IMR-90 (cell line): ENCODE measurements around the gene SLC6A4. TPM values are rescaled to one million over a fixed set of nuclear protein-coding genes. Genes with fewer than 3 reads are reported as not detected.

Source experiments
- ATAC-seq: fragments of 200-7000 bp; cut with Tn5 transposase; 2 replicates; pipeline ENCODE4 v1.9.1; 2020; ENCODE audit warnings: low read depth, mild to moderate bottlenecking, moderate library complexity
- BruUV-seq: library from RNA; stranded (reverse); fragments of 400-500 nt; replicated peaks from 2 replicates; lab custom pipeline; 2021; lab: Mats Ljungman, UMichigan
- CTCF ChIA-PET: fragments of 300-600 bp; formaldehyde crosslinking; extraction: SDS; loops from one replicate; lab custom pipeline; 2021; ENCODE audit warnings: antibody characterized with exemption; lab: Yijun Ruan, JAX
- POLR2A ChIA-PET: fragments of 300-600 bp; sonication (Branson Sonifier 250); formaldehyde crosslinking; loops from one replicate; lab custom pipeline; 2022; ENCODE audit warnings: antibody characterized with exemption; ENCODE audit not compliant: unreplicated experiment; lab: Charles Lee
- DNase-seq: peaks from one replicate; pipeline ENCODE4 v3.0.0; 2013
- H2AFZ ChIP-seq: replicated peaks from 2 replicates; pipeline ENCODE3; 2013; ENCODE audit warnings: low read length, mild to moderate bottlenecking; ENCODE audit not compliant: poor library complexity
- H2AK5ac ChIP-seq: 2 replicates; pipeline ENCODE4 v1.6.1; 2013; ENCODE audit warnings: low read depth, low read length, inconsistent platforms
- H2AK9ac ChIP-seq: replicated peaks from 2 replicates; pipeline ENCODE3; 2013; ENCODE audit warnings: mild to moderate bottlenecking, low read depth, low read length, moderate library complexity; ENCODE audit not compliant: poor library complexity
- H2BK120ac ChIP-seq: 2 replicates; pipeline ENCODE4 v1.6.1; 2013; ENCODE audit warnings: low read depth, low read length, inconsistent platforms
- H2BK15ac ChIP-seq: 3 replicates; pipeline ENCODE4 v1.6.1; 2013; ENCODE audit warnings: low read depth, low read length, inconsistent platforms
- H2BK20ac ChIP-seq: 2 replicates; pipeline ENCODE4 v1.6.1; 2013; ENCODE audit warnings: low read depth, mild to moderate bottlenecking, inconsistent platforms, low read length, moderate library complexity
- H2BK5ac ChIP-seq: 2 replicates; pipeline ENCODE4 v1.6.1; 2013; ENCODE audit warnings: mild to moderate bottlenecking, low read depth, low read length, inconsistent platforms; ENCODE audit not compliant: poor library complexity, severe bottlenecking
- H3K14ac ChIP-seq: replicated peaks from 2 replicates; pipeline ENCODE4 v1.6.1; 2013; ENCODE audit warnings: low read depth, low read length, inconsistent platforms
- H3K18ac ChIP-seq: 2 replicates; pipeline ENCODE4 v1.6.1; 2013; ENCODE audit warnings: low read depth, low read length, control low read depth
- H3K23ac ChIP-seq: 2 replicates; pipeline ENCODE4 v1.6.1; 2013; ENCODE audit warnings: low read depth, low read length, inconsistent platforms
- H3K27ac ChIP-seq: 2 replicates; pipeline ENCODE4 v1.5.1; 2013; ENCODE audit warnings: mild to moderate bottlenecking, control low read depth, low read length; ENCODE audit not compliant: insufficient read depth
- H3K27me3 ChIP-seq: 2 replicates; pipeline ENCODE4 v1.6.1; 2013; ENCODE audit warnings: low read length; ENCODE audit not compliant: control insufficient read depth, insufficient read depth
- H3K36me3 ChIP-seq: 2 replicates; pipeline ENCODE4 v1.6.1; 2013; ENCODE audit warnings: low read length, mixed read lengths; ENCODE audit not compliant: control insufficient read depth, insufficient read depth
- H3K4ac ChIP-seq: 2 replicates; pipeline ENCODE4 v1.6.1; 2013; ENCODE audit warnings: low read depth, low read length, inconsistent platforms
- H3K4me1 ChIP-seq: 2 replicates; pipeline ENCODE4 v1.6.1; 2013; ENCODE audit warnings: low read length, mixed read lengths; ENCODE audit not compliant: control insufficient read depth, insufficient read depth
- H3K4me2 ChIP-seq: 2 replicates; pipeline ENCODE4 v1.6.1; 2013; ENCODE audit warnings: low read depth, mild to moderate bottlenecking, control low read depth, low read length, moderate library complexity
- H3K4me3 ChIP-seq: 2 replicates; pipeline ENCODE4 v1.5.1; 2013; ENCODE audit warnings: low read depth, mild to moderate bottlenecking, control low read depth, low read length, moderate library complexity; ENCODE audit not compliant: insufficient read depth
- H3K56ac ChIP-seq: 2 replicates; pipeline ENCODE4 v1.6.1; 2013; ENCODE audit warnings: low read length, inconsistent platforms; ENCODE audit not compliant: insufficient read depth; ENCODE audit errors: extremely low read depth
- H3K79me1 ChIP-seq, 2 experiments: 2 replicates each; pipeline ENCODE4 v1.6.1; 2013; ENCODE audit warnings: low read length in 2 of 2, inconsistent platforms in 1 of 2, low read depth in 1 of 2
- H3K9ac ChIP-seq: 2 replicates; pipeline ENCODE4 v1.6.1; 2013; ENCODE audit warnings: low read depth, low read length, control low read depth
- H3K9me1 ChIP-seq: 2 replicates; pipeline ENCODE4 v1.6.1; 2013; ENCODE audit warnings: low read length, inconsistent platforms; ENCODE audit not compliant: insufficient read depth
- H3K9me3 ChIP-seq: 2 replicates; pipeline ENCODE4 v1.6.1; 2013; ENCODE audit warnings: low read length; ENCODE audit not compliant: control insufficient read depth, insufficient read depth
- H4K20me1 ChIP-seq: 2 replicates; pipeline ENCODE4 v1.6.1; 2013; ENCODE audit warnings: low read length, inconsistent platforms; ENCODE audit not compliant: insufficient read depth
- H4K5ac ChIP-seq: 2 replicates; pipeline ENCODE4 v1.6.1; 2013; ENCODE audit warnings: mild to moderate bottlenecking, low read depth, low read length, control low read depth
- H4K8ac ChIP-seq, 2 experiments: 2 replicates each; pipeline ENCODE4 v1.6.1; 2013; ENCODE audit warnings: low read depth in 2 of 2, low read length in 2 of 2, control low read depth in 1 of 2, inconsistent platforms in 1 of 2
- H4K91ac ChIP-seq: 2 replicates; pipeline ENCODE4 v1.6.1; 2013; ENCODE audit warnings: low read depth, low read length, inconsistent platforms; ENCODE audit not compliant: insufficient read depth
- CHD1 ChIP-seq: IDR thresholded peaks from 2 replicates; pipeline ENCODE4 v1.6.1; 2012; ENCODE audit warnings: low read depth, low read length, improper control_type of control experiment
- FOS ChIP-seq: fragments of 150-350 bp; IDR thresholded peaks from 2 replicates; pipeline ENCODE4 v1.6.1; 2016; ENCODE audit warnings: low read depth, low read length
- MAFK ChIP-seq: IDR thresholded peaks from 2 replicates; pipeline ENCODE4 v1.6.1; 2012; ENCODE audit warnings: low read depth, low read length, improper control_type of control experiment
- MAZ ChIP-seq: IDR thresholded peaks from 2 replicates; pipeline ENCODE4 v1.6.1; 2012; ENCODE audit warnings: low read depth, mild to moderate bottlenecking, low read length, improper control_type of control experiment, moderate library complexity, borderline replicate concordance
- MXI1 ChIP-seq: IDR thresholded peaks from 2 replicates; pipeline ENCODE4 v1.6.1; 2012; ENCODE audit warnings: low read depth, mild to moderate bottlenecking, low read length, moderate library complexity, borderline replicate concordance
- NFE2L2 ChIP-seq: fragments of 150-350 bp; IDR thresholded peaks from 2 replicates; pipeline ENCODE4 v1.6.1; 2016; ENCODE audit warnings: low read depth, mild to moderate bottlenecking, low read length
- POLR2A ChIP-seq: IDR thresholded peaks from 2 replicates; pipeline ENCODE4 v1.6.1; 2012; ENCODE audit warnings: mild to moderate bottlenecking, low read depth, low read length
- RCOR1 ChIP-seq: IDR thresholded peaks from 2 replicates; pipeline ENCODE4 v1.6.1; 2012; ENCODE audit warnings: mild to moderate bottlenecking, low read length, improper control_type of control experiment; ENCODE audit not compliant: insufficient replicate concordance
- RFX5 ChIP-seq: IDR thresholded peaks from 2 replicates; pipeline ENCODE4 v1.8.0; 2012; ENCODE audit warnings: low read depth, mild to moderate bottlenecking, low read length, moderate library complexity
- SMC3 ChIP-seq: fragments of 150-350 bp; IDR thresholded peaks from 2 replicates; pipeline ENCODE4 v1.6.1; 2016; ENCODE audit warnings: low read depth, mild to moderate bottlenecking, antibody characterized with exemption, low read length, moderate library complexity
- WGBS, 2 experiments: methylation state at CpG; one replicate each; pipeline versions ENCODE4 v1.1.5 to v1.1.7; 2013; ENCODE audit warnings: missing lambda C conversion rate in 2 of 2; ENCODE audit not compliant: insufficient read length in 1 of 2; ENCODE audit errors: extremely low coverage in 2 of 2; 5-methylcytosine and 5-hydroxymethylcytosine counted together
- dilution Hi-C: fragments of 300-500 bp; cut with HindIII; formaldehyde crosslinking; loops from one replicate; pipeline ENCODE4 v1.14.3; 2018; ENCODE audit warnings: low sequenced_read_pairs; ENCODE audit not compliant: unreplicated experiment
- in situ Hi-C: fragments of 300-500 bp; cut with MboI; formaldehyde crosslinking; loops from 3 replicates; pipeline ENCODE4 v1.14.3; 2019; ENCODE audit warnings: low sequenced_read_pairs, inconsistent platforms, mixed read lengths
- intact Hi-C: fragments of 100-400 bp; cut with micrococcal nuclease; formaldehyde crosslinking; loops from 2 replicates; pipeline ENCODE4 v1.10.0; 2022
- polyA plus RNA-seq, 3 experiments: library from polyadenylated mRNA; depleted of rRNA; stranded (reverse); fragments of >200 nt; gene quantifications; 2 replicates each; pipeline ENCODE4 v1.2.3, GENCODE V29; 2012; ENCODE audit warnings: low replicate concordance in 1 of 3
- total RNA-seq: library from RNA; depleted of rRNA; stranded (reverse); fragments of >200 nt; gene quantifications from 2 replicates; pipeline ENCODE4 v1.2.3, GENCODE V29; 2012
- TF ChIP-seq, protein P1 (sequence below): fragments of 150-350 bp; IDR thresholded peaks from 2 replicates; pipeline ENCODE4 v1.6.1; 2016; ENCODE audit warnings: low read depth, mild to moderate bottlenecking, low read length, moderate library complexity, borderline replicate concordance
- TF ChIP-seq, protein P2 (sequence below): fragments of 150-350 bp; IDR thresholded peaks from 2 replicates; pipeline ENCODE4 v1.6.1; 2017; ENCODE audit warnings: mild to moderate bottlenecking, antibody characterized with exemption, low read length, low read depth

The SLC6A4 gene
- total and polyA plus RNA-seq, 2 of the 4 experiments (the other 2 are of a cell fraction), result under 0.01 TPM; not detected in 1

DNA sequence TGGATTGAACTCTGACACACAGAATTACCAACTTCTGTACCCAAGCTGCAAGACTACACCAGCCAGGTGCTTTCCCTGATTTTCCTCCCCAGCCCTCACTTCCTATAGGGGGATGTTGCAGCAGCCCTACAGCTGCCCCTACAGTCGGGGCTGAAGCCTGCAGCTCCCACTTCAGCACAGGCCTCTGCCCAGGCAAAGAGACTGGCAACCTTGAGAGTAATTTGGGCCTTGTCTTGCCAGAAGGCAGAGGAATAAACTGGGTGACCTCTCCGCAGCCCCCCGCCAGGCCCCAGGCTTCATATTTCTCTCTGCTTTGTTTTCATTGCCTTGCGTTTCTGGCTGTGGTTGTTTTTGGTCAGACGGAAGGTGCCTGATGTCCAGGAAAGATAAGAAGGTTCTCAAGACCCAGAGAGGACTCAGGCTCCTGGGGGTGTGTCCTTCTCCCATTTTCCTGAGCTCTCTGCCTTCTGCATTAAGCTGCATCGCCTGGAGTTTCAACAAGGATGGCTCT lies 32.0 kb downstream of the SLC6A4 start:
- Histone ChIP-seq H3K9me3 (no peaks in the 10 kb centered on the region), H3K36me3 (no peaks in the 10 kb centered on the region), H3K9ac (no peak overlapping the region), H2AK5ac (no peak overlapping the region), H2BK5ac (no peak overlapping the region), H4K8ac (no peak overlapping the region), H3K27ac (no peak overlapping the region), H3K56ac (no peak overlapping the region), H2BK20ac (no peak overlapping the region), H2AFZ (no peak overlapping the region), H2BK120ac (no peak overlapping the region), H3K4me2 (no peak overlapping the region), H3K23ac (no peak overlapping the region), H2AK9ac (no peak overlapping the region), H3K27me3 (peaks cover 17% of the 10 kb centered on the region), H4K5ac (no peak overlapping the region), H4K20me1 (no peaks in the 10 kb centered on the region), H3K14ac (no peak overlapping the region), H3K9me1 (peaks cover 3% of the 10 kb centered on the region; the same call in 1 of the 2 replicates), H3K79me1 (no peaks in the 10 kb centered on the region), H3K4me1 (no peaks in the 10 kb centered on the region), H4K91ac (no peak overlapping the region), H3K18ac (no peak overlapping the region), H3K4me3 (no peak overlapping the region), H2BK15ac (no peak overlapping the region), H3K4ac (no peak overlapping the region)
- POLR2A ChIA-PET, result no interaction called here
- intact Hi-C loops (no loop called here), dilution Hi-C loops (no loop called here), in situ Hi-C loops (no loop called here)
- no TSS peak for BruUV-seq
- ATAC-seq (no peak), DNase-seq (no peak)
- CTCF ChIA-PET, result no interaction called here
- no peak for TF ChIP-seq MAZ
- TF ChIP-seq, protein P1, sequence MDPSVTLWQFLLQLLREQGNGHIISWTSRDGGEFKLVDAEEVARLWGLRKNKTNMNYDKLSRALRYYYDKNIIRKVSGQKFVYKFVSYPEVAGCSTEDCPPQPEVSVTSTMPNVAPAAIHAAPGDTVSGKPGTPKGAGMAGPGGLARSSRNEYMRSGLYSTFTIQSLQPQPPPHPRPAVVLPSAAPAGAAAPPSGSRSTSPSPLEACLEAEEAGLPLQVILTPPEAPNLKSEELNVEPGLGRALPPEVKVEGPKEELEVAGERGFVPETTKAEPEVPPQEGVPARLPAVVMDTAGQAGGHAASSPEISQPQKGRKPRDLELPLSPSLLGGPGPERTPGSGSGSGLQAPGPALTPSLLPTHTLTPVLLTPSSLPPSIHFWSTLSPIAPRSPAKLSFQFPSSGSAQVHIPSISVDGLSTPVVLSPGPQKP, result no peak
- TF ChIP-seq CHD1, result no peak
- TF ChIP-seq SMC3, result no peak
- TF ChIP-seq, protein P2, sequence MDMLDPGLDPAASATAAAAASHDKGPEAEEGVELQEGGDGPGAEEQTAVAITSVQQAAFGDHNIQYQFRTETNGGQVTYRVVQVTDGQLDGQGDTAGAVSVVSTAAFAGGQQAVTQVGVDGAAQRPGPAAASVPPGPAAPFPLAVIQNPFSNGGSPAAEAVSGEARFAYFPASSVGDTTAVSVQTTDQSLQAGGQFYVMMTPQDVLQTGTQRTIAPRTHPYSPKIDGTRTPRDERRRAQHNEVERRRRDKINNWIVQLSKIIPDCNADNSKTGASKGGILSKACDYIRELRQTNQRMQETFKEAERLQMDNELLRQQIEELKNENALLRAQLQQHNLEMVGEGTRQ, result no peak
- TF ChIP-seq RCOR1, result no peak
- no peak for TF ChIP-seq MAFK
- TF ChIP-seq POLR2A, result no peak
- TF ChIP-seq MXI1, result no peak
- TF ChIP-seq RFX5, result no peak
- TF ChIP-seq NFE2L2, result no peak
- TF ChIP-seq FOS, result no peak
- WGBS, 2 experiments, result 70% methylated on average over 2 of the region's 6 CpGs; no CpG with 5 or more reads in 1 of the 2 experiments
